Measurements from ENCODE around the gene GSK3A. TPM values are rescaled to one million over a fixed set of nuclear protein-coding genes. Genes with fewer than 3 reads are reported as not detected.

Gene GSK3A
- 61.9 TPM for polyA plus RNA-seq (2013, experiment 1 of 2)
- 56.5 TPM for polyA plus RNA-seq (2013, experiment 2 of 2)

- Histone ChIP-seq H3K4me3 (ENCODE audit: extremely low read depth, insufficient read depth, low read length, poor library complexity, severe bottlenecking) (peak within 1 kb of the TSS; percentile 71), H3K4me1 (ENCODE audit: control insufficient read depth, insufficient read depth, low read length, poor library complexity, severe bottlenecking) (peaks cover 26% of the 10 kb centered on the region), H3K27ac (ENCODE audit: low read depth, low read length, severe bottlenecking) (peak within 1 kb of the TSS; percentile 81), H3K36me3 (ENCODE audit: control insufficient read depth, insufficient read depth, low read length) (peaks cover 41% of the 10 kb centered on the region), H3K9me3 (ENCODE audit: control insufficient read depth, low read length) (no peaks in the 10 kb centered on the region)
- WGBS, 2 experiments (ENCODE audit: insufficient coverage in 2 of 2), result 0% methylated on average over 54 to 72 of the region's 76 CpGs
These were observed at the start of gene GSK3A for GRCh38 chr19:42242512-42243409. Gene GSK3A (minus strand): TSS chr19:42242602. CDS start chr19:42242465, 137 bp downstream.

DNA sequence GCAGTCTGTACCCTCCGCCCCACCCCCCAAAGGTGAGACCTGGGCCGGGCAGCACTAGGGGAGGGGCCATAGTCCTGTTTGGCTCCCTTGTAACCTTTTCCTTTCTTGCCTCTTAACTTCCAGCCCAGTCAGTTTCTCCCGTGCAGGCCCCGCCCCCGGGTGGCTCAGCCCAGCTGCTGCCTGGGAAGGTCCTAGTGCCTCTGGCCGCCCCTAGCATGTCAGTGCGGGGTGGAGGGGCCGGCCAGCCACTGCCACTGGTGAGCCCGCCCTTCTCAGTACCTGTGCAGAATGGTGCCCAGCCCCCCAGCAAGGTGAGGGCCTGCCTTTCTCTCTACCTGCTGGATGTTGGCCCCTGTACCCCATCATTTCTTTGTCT is 49.0 kb upstream of the GSK3A start:
- WGBS, 2 experiments (ENCODE audit: insufficient coverage in 2 of 2), result 87 to 88% methylated on average over 6 to 9 of the region's 9 CpGs
- H3K9me3 ChIP-seq (ENCODE audit: control insufficient read depth, low read length), result no peaks in the 10 kb centered on the region
- H3K4me1 ChIP-seq (ENCODE audit: control insufficient read depth, insufficient read depth, low read length, poor library complexity, severe bottlenecking), result peaks cover 5% of the 10 kb centered on the region
- H3K36me3 ChIP-seq (ENCODE audit: control insufficient read depth, insufficient read depth, low read length), result peaks cover 88% of the 10 kb centered on the region
- no peak overlapping the region for H3K4me3 ChIP-seq (ENCODE audit: extremely low read depth, insufficient read depth, low read length, poor library complexity, severe bottlenecking)
- H3K27ac ChIP-seq (ENCODE audit: low read depth, low read length, severe bottlenecking), result no peak overlapping the region

GRCh38 chr19:42290523-42291434 is 48.4 kb upstream of the GSK3A start:
- Histone ChIP-seq H3K27ac (ENCODE audit: low read depth, low read length, severe bottlenecking) (no peak overlapping the region), H3K36me3 (ENCODE audit: control insufficient read depth, insufficient read depth, low read length) (peaks cover 92% of the 10 kb centered on the region), H3K4me1 (ENCODE audit: control insufficient read depth, insufficient read depth, low read length, poor library complexity, severe bottlenecking) (peaks cover 6% of the 10 kb centered on the region), H3K4me3 (ENCODE audit: extremely low read depth, insufficient read depth, low read length, poor library complexity, severe bottlenecking) (no peak overlapping the region), H3K9me3 (ENCODE audit: control insufficient read depth, low read length) (no peaks in the 10 kb centered on the region)
- 96% methylated on average over 28 to 30 of the region's 31 CpGs for WGBS, 2 experiments (ENCODE audit: insufficient coverage in 2 of 2)

DNA sequence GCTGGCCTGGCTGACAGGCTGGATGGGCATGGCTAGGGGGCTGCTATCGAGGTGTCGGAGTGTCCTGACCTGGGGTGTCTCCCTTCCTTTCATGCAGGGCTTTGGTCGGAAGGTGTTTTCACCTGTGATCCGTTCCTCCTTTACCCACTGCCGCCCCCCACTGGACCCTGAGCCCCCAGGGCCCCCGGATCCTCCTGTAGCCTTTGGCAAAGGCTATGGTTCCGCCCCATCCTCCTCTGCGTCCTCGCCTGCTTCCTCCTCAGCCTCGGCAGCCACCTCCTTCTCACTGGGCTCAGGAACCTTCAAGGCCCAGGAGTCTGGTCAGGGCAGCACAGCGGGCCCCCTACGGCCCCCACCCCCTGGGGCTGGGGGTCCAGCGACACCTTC is 47.7 kb upstream of the GSK3A start:
- Histone ChIP-seq H3K27ac (ENCODE audit: low read depth, low read length, severe bottlenecking) (no peak overlapping the region), H3K36me3 (ENCODE audit: control insufficient read depth, insufficient read depth, low read length) (peaks cover 93% of the 10 kb centered on the region), H3K4me1 (ENCODE audit: control insufficient read depth, insufficient read depth, low read length, poor library complexity, severe bottlenecking) (peaks cover 13% of the 10 kb centered on the region), H3K9me3 (ENCODE audit: control insufficient read depth, low read length) (no peaks in the 10 kb centered on the region), H3K4me3 (ENCODE audit: extremely low read depth, insufficient read depth, low read length, poor library complexity, severe bottlenecking) (no peak overlapping the region)
- 92 to 98% methylated on average over 11 of the region's 13 CpGs for WGBS, 2 experiments (ENCODE audit: insufficient coverage in 2 of 2)

GRCh38 chr19:42289556-42290041 is 47.2 kb upstream of the GSK3A start:
- H3K36me3 ChIP-seq (ENCODE audit: control insufficient read depth, insufficient read depth, low read length), result peaks cover 92% of the 10 kb centered on the region
- no peaks in the 10 kb centered on the region for H3K9me3 ChIP-seq (ENCODE audit: control insufficient read depth, low read length)
- H3K27ac ChIP-seq (ENCODE audit: low read depth, low read length, severe bottlenecking), result no peak overlapping the region
- 80 to 97% methylated on average over 1 to 7 of the region's 8 CpGs for WGBS, 2 experiments (ENCODE audit: insufficient coverage in 2 of 2)
- no peak overlapping the region for H3K4me3 ChIP-seq (ENCODE audit: extremely low read depth, insufficient read depth, low read length, poor library complexity, severe bottlenecking)
- H3K4me1 ChIP-seq (ENCODE audit: control insufficient read depth, insufficient read depth, low read length, poor library complexity, severe bottlenecking), result peaks cover 16% of the 10 kb centered on the region

- peaks cover 16% of the 10 kb centered on the region for H3K4me1 ChIP-seq (ENCODE audit: control insufficient read depth, insufficient read depth, low read length, poor library complexity, severe bottlenecking)
- 95 to 97% methylated on average over 22 of the region's 22 CpGs for WGBS, 2 experiments (ENCODE audit: insufficient coverage in 2 of 2)
- H3K36me3 ChIP-seq (ENCODE audit: control insufficient read depth, insufficient read depth, low read length), result peaks cover 86% of the 10 kb centered on the region
- no peak overlapping the region for H3K4me3 ChIP-seq (ENCODE audit: extremely low read depth, insufficient read depth, low read length, poor library complexity, severe bottlenecking)
- no peaks in the 10 kb centered on the region for H3K9me3 ChIP-seq (ENCODE audit: control insufficient read depth, low read length)
- H3K27ac ChIP-seq (ENCODE audit: low read depth, low read length, severe bottlenecking), result no peak overlapping the region
These were observed 46.6 kb upstream of the GSK3A start for GRCh38 chr19:42288881-42289555.

DNA sequence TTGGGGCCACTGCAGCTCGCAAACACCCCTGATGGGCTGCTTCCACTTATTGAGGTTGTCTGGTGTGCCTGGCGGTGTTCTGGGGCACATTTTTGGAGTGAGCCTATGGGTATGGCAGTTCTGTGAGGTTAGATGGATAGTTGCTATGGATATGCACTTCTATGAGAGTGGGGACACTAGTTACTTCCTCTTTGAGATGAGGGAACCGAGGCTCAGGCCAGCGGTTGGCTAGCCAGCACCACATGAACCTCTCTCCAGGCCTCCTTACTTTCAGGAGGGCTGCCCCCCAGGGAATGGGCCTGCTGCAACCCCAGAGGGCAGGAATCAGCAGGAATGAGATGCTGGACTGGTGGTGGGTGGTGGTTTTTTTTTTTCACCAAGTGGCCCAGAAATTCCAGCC is 46.0 kb upstream of the GSK3A start:
- Histone ChIP-seq H3K27ac (ENCODE audit: low read depth, low read length, severe bottlenecking) (no peak overlapping the region), H3K4me1 (ENCODE audit: control insufficient read depth, insufficient read depth, low read length, poor library complexity, severe bottlenecking) (peaks cover 17% of the 10 kb centered on the region), H3K36me3 (ENCODE audit: control insufficient read depth, insufficient read depth, low read length) (peaks cover 80% of the 10 kb centered on the region), H3K9me3 (ENCODE audit: control insufficient read depth, low read length) (no peaks in the 10 kb centered on the region), H3K4me3 (ENCODE audit: extremely low read depth, insufficient read depth, low read length, poor library complexity, severe bottlenecking) (no peak overlapping the region)
- 92 to 100% methylated on average over 1 to 2 of the region's 4 CpGs for WGBS, 2 experiments (ENCODE audit: insufficient coverage in 2 of 2)

DNA sequence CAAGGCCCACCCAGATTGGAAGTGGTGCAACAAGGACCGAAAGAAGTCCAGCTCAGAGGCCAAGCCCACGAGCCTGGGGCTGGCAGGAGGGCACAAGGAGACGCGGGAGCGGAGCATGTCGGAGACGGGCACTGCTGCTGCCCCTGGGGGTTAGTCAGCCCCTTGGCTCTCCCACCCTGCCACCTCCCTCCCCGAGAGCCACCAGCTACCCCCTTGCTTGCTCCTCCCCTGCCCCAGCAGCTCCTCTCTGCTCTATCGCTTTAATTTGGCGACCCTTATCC is 45.4 kb upstream of the GSK3A start:
- 98 to 99% methylated on average over 8 to 10 of the region's 10 CpGs for WGBS, 2 experiments (ENCODE audit: insufficient coverage in 2 of 2)
- Histone ChIP-seq H3K4me3 (ENCODE audit: extremely low read depth, insufficient read depth, low read length, poor library complexity, severe bottlenecking) (no peak overlapping the region), H3K4me1 (ENCODE audit: control insufficient read depth, insufficient read depth, low read length, poor library complexity, severe bottlenecking) (peaks cover 23% of the 10 kb centered on the region), H3K36me3 (ENCODE audit: control insufficient read depth, insufficient read depth, low read length) (peaks cover 74% of the 10 kb centered on the region), H3K9me3 (ENCODE audit: control insufficient read depth, low read length) (no peaks in the 10 kb centered on the region), H3K27ac (ENCODE audit: low read depth, low read length, severe bottlenecking) (no peak overlapping the region)

DNA sequence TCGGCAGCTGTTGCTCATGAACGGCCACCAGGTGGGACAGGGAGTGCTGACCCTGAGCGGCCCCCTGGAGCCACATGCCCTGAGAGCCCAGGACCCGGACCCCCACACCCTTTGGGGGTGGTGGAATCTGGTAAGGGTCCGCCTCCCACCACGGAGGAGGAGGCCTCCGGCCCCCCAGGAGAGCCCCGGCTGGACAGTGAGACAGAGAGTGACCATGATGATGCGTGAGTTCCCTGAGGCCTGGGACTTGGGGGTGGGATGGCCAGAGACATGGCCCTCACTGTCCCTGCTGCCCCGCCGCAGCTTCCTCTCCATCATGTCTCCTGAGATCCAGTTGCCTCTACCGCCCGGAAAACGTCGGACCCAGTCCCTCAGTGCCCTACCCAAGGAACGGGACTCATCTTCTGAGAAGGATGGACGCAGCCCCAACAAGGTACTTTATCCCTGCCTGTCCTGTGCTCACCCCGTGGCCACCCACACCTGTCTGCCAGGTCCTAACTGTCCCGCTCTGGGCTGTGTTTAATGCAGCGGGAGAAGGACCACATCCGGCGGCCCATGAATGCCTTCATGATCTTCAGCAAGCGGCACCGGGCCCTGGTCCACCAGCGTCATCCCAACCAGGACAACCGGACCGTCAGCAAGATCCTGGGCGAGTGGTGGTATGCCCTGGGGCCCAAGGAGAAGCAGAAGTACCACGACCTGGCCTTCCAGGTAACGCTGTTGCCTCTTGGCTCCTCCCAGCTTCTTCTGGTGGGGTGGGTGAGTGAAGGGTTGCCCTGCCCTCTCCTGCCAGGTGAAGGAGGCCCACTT is 44.8 kb upstream of the GSK3A start:
- H3K4me1 ChIP-seq (ENCODE audit: control insufficient read depth, insufficient read depth, low read length, poor library complexity, severe bottlenecking), result peaks cover 29% of the 10 kb centered on the region
- no peak overlapping the region for H3K27ac ChIP-seq (ENCODE audit: low read depth, low read length, severe bottlenecking)
- H3K36me3 ChIP-seq (ENCODE audit: control insufficient read depth, insufficient read depth, low read length), result peaks cover 68% of the 10 kb centered on the region
- H3K4me3 ChIP-seq (ENCODE audit: extremely low read depth, insufficient read depth, low read length, poor library complexity, severe bottlenecking), result no peak overlapping the region
- WGBS, 2 experiments (ENCODE audit: insufficient coverage in 2 of 2), result 97 to 98% methylated on average over 26 of the region's 30 CpGs
- H3K9me3 ChIP-seq (ENCODE audit: control insufficient read depth, low read length), result no peaks in the 10 kb centered on the region
